GM18909 (cell line): ENCODE results near the gene ACAP3.

ENCODE experiments used
- ATAC-seq: cut with Tn5 transposase; IDR thresholded peaks from one replicate; pipeline ENCODE4 v1.9.1; 2021; ENCODE audit warnings: mild to moderate bottlenecking; ENCODE audit not compliant: unreplicated experiment, poor library complexity

Gene ACAP3

DNA sequence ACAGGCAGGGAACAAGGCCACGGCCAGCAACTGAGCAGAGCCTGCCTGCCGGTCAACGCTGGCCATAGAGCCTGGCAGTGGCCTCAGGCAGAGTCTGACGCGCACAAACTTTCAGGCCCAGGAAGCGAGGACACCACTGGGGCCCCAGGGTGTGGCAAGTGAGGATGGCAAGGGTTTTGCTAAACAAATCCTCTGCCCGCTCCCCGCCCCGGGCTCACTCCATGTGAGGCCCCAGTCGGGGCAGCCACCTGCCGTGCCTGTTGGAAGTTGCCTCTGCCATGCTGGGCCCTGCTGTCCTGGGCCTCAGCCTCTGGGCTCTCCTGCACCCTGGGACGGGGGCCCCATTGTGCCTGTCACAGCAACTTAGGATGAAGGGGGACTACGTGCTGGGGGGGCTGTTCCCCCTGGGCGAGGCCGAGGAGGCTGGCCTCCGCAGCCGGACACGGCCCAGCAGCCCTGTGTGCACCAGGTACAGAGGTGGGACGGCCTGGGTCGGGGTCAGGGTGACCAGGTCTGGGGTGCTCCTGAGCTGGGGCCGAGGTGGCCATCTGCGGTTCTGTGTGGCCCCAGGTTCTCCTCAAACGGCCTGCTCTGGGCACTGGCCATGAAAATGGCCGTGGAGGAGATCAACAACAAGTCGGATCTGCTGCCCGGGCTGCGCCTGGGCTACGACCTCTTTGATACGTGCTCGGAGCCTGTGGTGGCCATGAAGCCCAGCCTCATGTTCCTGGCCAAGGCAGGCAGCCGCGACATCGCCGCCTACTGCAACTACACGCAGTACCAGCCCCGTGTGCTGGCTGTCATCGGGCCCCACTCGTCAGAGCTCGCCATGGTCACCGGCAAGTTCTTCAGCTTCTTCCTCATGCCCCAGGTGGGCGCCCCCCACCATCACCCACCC lies 23.6 kb upstream of the ACAP3 start, which contains the start of gene TAS1R3:
Gene TAS1R3, plus strand, starts transcription at position 213 of the 898 bp plus-strand sequence. Its CDS starts 66 bp downstream, at position 279.
- ATAC-seq = no peak

DNA sequence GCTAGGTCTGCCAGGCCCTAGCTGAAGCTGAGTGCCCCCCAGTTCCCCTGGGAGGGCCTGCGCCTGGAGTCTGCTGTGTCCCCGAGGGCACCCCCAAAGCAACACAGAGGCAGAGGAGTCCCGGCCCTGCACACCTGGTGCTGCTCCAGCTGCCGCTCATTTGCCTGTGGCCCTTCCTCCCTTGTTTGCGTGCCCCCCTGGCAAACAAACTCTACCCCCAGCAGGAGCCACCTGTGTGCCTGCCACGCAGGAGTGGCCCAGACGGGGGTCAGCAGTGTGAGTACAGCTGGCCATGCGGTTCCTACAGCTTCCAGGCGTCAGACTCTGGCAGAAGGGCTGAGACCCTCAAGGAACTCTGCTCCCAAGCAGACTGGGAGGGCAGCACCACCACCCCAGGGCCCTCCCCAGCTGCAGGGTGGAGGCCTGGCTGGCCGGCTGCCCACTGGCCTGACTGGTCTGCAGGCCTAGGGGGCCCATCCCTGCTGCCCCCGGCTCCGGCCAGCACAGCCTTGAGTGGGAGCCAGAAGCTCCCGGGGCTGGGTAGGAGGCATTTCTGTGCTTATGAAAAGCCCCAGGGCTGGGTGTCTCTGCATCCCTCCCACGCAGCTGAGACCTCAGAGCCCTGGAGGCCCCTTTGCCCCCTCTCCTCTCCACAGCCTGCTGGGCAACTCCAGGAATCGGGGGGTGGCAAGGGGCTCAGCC lies 22.8 kb upstream of the ACAP3 start:
- ATAC-seq = no peak

DNA sequence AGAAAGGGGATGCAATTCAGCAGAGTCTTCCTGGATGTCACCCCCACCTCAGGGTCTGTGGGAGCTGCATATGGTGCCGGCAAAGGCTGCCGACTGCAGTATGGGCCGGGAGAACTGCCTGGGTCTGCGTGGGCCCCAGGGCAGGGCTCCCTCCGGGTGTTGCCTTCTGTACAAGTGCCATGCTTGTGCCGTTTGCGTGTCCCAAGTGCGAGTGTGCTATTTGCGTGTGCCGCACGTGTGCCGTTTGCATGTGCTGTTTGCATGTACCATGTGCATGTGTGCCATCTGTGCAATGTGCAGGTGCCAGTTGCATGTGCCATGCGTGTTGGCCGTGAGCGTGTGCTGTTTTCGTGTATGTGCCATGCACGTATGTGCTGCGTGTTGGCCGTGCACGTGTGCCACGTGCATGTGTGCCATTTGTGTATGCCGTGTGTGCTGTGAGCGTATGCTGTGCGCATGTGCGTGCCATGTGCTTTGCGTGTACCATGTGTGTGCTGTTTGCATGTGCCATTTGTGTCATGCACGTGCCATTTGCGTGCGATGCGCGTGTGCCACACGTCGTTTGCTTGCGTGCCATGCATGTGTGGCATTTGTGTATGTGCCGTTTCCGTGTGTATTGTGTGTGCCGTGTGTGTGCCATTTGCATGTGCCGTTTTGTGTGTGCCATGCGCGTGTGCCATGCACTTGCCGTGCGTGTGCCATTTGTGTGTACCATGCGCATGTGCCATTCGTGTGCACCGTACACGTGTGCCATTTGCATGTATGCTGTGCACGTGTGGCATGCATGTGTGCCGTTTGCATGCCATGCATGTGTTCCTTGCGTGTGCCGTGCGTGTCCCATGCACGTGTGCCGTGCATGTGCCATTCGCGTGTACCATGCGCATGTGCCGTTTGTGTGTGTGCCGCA lies 21.8 kb upstream of the ACAP3 start:
- ATAC-seq = no peak

DNA sequence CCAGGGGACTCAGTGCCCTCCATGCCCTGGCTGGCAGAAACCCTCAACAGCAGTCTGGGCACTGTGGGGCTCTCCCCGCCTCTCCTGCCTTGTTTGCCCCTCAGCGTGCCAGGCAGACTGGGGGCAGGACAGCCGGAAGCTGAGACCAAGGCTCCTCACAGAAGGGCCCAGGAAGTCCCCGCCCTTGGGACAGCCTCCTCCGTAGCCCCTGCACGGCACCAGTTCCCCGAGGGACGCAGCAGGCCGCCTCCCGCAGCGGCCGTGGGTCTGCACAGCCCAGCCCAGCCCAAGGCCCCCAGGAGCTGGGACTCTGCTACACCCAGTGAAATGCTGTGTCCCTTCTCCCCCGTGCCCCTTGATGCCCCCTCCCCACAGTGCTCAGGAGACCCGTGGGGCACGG lies 20.5 kb upstream of the ACAP3 start:
- ATAC-seq = no peak

DNA sequence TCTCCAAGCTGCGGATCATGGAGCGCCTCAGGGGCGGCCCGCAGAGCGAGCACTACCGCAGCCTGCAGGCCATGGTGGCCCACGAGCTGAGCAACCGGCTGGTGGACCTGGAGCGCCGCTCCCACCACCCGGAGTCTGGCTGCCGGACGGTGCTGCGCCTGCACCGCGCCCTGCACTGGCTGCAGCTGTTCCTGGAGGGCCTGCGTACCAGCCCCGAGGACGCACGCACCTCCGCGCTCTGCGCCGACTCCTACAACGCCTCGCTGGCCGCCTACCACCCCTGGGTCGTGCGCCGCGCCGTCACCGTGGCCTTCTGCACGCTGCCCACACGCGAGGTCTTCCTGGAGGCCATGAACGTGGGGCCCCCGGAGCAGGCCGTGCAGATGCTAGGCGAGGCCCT lies 19.6 kb upstream of the ACAP3 start:
- no peak for ATAC-seq

DNA sequence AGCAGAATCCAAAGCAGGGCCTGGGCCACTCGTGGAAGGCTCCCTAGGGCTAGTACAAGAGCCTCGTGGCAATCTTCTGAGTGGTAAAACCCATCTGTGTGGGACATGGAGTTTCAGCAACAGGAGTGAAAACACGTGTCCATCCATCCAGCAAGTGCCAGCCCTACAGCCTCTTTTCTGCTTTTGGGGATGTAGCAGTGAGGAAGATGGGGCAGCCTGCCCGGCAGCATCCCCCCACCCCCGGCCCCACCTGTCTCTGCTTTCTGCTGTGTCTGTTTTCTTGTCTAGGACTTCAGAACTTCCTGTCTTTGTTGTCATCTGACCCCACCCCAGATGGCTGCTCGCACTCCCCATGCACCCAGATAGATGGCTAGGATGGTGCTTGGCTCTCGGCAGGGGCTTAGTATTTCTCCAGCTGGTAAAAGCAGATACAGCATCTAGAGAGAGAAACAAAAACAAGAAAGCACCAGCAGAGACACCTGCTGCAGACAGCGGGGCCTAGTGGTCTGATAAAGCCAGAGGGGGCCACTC lies 18.4 kb upstream of the ACAP3 start:
- no peak for ATAC-seq

DNA sequence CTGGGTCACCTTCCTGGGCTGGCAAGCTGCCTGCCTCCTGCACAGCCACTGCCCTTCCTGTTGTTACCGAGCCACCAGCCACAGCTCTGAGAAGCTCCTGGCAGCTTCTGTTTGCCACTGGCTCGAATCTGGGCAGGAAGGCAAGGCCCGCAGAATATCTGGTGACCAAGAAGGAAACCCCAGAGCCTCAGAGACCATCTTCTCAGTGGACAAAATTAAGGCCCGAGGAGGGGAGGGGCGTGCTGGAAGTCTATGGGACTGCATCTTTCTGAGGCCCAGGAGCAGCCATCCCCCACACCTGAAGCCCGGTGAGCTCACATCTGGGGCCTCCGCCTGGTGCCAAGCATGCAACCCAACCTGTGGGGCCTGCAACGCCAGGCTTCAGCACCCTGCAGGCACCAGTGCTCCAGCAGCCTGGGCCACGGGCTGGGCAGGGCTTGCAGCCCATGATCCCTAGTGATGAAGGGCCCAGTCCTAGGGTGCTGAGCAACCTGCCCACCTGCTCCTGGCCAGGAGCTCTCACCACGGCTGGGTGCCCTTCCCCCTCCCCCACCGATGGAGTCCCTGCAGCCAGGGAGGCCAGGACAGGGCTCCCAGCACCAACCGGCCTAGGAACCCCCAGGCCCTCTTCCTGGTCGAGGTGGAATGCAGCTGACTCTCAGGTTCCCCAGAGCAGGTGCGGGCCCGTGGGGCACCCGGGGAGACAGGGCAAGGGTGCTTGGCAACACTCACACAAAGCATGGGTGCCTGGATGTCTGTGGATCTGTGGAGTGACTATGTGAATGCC lies 17.8 kb upstream of the ACAP3 start:
- no peak for ATAC-seq

DNA sequence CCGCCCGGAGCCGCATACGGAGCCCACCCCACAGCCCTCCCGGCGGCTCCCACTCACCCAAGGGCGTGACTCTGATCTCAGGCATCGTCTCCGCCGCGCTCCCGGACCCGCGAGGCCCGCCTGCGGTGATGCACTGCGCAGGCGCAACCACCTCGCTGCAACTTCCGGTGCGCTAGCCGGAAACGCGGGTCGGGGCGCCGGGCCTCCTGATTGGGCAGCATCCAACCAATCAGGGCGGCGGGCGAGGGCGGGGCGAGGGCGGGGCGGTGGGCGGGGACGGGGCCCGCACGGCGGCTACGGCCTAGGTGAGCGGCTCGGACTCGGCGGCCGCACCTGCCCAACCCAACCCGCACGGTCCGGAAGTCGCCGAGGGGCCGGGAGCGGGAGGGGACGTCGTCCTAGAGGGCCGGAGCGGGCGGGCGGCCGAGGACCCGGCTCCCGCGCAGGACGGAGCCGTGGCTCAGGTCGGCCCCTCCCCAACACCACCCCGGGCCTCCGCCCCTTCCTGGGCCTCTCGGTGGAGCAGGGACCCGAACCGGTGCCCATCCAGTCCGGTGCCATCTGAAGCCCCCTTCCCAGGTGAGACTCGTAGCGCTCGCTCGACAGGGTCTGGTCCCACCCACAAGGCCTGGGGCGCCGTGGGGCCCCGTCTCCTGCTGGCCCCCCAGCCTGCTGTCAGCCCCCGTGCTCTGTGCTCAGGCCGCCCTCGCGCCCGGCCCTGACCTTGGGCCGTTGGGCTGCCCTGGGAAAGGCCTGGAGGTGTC lies 17.0 kb upstream of the ACAP3 start, which contains the start of the genes CPTP and INTS11:
Gene CPTP, plus strand, starts transcription at position 279 of the 764 bp plus-strand sequence. CDS start 2,109 bp downstream, outside the sequence.
Gene INTS11, minus strand, starts transcription at position 137 of the 764 bp plus-strand sequence. Its CDS starts 52 bp downstream, at position 85.
- ATAC-seq = peak; percentile 75

DNA sequence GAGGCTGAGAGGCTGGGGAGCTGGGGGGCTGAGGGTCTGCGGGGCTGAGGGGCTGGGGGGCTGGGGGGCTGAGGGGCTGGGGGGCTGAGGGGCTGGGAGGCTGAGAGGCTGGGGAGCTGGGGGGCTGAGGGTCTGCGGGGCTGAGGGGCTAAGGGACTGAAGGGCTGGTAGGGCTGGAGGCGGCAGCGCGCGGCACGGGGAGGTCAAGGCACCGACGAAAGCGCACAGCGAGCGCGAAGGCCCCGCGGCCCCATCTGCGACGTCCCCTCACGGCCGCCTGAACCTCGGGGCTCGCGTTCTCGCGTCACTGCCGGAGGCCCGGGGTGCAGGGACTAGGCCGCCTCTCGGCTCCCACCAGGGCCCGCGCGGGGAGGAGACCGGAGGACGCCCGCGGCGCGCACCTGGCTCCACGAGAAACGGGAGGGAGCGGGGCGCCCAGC lies 16.4 kb upstream of the ACAP3 start:
- peak; percentile 23 for ATAC-seq

DNA sequence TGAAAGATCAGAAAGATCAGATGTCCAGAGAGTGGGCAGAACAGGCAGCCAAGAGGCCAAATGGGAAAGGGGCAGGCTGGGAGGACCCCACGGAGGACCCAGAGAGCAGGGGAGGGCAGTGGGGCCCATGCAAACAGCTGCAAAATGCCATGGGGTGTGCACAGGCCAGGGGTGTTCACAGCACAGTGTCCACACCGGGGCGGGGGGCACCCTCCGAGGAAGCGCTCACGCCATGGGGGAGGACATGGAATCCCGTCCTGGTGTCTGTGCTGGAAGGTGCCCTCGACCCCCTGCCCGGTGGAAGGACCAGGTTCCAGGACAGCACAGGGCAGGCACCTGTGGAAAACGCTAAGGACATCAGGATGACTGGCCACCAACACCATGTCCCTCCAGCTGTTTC lies 15.2 kb upstream of the ACAP3 start:
- ATAC-seq = no peak

DNA sequence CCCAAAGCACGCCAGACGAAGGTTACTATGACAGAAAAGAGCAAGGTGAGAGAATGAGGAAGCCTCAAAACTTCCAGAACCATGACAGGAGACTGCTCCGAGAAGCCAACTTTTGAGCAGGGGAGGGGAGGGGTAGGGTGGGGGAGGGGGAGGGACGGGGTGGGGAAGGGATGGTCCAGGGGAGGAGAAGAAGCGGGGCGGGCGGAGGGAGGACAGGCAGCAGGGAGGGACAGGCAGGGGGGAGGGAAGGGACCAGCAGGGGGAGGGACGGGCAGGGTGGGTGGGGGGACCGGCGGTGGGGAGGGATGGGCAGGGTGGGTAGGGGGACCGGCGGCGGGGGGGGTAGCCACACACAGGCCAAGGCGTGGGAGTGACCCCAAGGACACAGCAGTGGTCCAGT lies 14.7 kb upstream of the ACAP3 start:
- no peak for ATAC-seq

DNA sequence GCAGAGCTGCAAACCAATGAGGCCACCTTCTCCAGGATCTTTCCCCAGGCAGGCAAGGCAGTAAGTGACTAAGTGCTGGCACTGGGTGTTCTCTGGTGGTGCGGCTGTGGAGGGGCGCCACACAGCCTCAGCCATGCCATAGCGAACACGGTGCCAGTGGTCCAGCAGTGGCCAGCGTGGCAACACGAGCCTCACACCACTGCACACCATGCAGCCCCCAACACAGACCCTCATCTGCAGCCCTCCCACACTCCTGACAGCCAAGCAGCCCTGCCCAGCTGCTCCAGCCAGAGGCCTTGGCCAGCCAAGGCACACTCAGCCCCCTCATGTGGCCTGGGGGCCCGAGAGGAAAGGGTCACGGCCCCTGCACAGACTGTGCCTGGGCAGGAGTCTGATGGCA lies 13.7 kb upstream of the ACAP3 start:
- ATAC-seq = no peak

DNA sequence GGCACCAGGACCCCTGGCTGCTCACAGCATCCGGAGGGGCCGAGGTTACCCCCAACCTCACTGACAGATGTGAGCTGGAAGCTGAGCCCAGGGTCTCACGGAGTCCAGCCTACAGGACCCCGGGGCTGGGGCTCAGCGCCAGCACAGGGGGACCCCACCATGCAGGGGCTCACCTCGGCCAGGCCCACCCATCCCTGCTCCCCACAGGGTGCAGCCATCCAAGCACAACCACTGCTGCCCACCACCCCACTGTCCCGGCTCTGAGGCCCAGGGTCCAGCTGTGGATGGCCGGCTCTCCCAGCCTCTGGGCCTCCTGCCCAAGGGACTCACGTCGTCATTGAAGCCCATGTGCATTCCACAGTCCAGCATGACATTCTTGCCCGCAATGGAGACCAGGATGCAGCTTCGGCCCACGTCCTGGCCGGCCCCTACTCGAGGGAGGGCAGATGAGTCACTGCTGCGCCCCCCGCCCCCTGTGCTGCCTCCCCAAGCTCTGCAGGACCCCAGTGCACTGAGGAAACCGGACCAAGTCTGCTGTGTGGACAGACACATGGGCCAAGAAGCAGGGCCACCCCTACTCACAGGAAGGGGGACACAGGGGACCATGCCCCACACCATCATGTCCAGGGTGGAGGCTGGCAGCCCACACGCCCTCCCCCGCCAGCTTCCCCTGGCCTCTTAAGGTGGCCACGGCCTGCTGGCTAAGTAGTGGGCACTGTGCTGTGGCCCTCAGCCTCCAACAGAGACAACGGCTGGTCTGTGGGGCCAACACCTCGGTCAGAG lies 13.1 kb upstream of the ACAP3 start:
- no peak for ATAC-seq

DNA sequence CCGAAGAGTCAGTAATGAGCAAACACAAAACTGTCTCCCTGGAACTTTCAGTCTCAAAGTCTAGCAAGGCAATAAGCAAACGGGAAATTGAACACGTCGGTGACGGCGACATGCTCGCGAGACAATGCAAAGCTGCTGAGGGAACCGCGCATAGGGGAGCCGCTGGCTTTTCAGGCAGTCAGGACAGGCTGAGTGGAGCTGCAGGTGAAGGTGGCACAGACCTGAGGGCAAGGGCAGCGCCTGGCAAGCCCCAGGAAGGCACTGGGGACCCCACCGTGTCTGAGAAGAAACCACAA lies 11.9 kb upstream of the ACAP3 start:
- ATAC-seq = no peak

DNA sequence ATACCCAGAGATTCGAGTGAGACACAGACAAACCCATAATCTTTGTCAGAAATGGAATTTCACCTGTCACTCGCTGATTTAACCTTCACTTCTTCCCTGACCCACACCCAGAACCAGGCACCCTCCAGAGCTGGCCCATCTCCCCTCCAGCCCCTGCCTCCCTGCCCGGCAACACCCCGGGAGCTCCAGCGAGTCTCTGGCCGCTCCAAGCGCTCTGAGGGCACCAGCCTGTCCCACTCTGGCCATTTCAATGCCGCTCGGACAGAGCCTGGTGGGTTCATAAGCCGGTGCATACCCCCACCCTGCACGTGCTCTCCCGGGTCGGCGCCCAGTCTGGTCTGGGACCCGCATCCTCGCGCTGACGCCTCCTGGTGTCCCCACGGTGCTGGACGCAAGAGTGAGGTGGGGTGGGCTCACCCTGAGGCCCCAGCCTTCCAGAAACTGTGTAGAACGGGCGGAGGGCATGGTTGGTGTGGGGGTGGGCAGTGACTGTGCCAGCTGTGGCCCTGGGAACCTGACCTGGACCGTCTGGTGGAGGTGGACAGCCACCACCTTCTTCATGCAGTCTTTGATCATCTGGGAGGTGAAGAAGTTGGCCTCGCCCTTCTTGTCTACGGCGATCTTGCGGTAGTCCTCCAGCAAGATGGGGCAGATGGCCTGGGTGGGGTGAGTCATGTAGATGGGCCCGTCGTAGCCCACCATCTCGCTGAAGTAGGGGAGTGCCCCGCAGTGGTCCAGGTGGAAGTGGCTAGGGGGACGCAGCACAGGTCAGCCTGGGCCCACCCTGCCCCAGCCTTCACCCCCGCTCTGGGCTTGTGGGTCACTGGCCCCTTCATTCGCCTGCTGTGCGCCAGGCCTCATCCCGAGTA lies 11.3 kb upstream of the ACAP3 start:
- no peak for ATAC-seq

DNA sequence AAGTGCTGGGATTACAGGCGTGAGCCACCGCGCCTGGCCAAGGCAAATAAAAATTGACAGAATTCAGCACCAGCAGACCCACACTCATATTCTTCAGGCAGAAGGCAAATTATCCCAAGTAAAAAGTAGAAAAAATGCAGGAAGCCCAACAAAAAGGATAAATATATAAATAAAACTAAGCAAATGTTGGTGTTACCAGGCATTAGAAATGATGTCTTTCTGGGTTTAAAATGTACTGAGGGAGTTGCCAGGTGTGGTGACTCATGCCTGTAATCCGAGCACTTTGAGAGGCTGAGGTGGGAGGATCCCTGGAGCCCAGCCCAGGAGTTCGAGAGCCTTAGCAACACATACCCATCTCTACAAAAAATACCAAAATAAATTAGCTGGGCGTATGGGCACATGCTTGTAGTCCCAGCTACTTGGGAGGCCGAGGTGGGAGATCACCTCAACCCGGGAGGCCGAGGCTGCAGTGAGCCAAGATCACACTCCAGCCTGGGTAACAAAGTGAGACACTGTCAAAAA lies 10.5 kb upstream of the ACAP3 start:
- no peak for ATAC-seq

DNA sequence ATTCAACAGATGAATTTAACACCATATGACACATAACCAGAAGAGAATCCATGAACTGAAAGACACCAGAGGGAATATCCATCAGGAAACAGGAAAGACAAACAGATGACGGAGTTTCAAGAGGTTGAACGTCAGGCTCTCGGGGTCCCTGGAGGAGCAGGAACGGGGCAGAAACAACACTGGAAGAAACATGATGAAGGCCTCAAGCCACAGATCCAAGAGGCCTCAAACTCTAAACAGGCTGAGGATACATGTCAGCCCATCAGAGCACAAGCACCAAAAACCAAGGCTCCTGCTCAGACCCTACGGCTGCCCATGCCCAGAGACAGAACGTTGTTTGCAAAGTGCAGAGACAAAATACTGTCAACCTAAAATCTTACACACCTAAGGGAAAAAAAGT lies 9.7 kb upstream of the ACAP3 start:
- ATAC-seq = no peak
